Activated naive CD8-positive, alpha-beta T cell treated with anti-CD3 and anti-CD28 coated beads for 36 hours (primary cell): ENCODE measurements around the gene TMOD2. TPM values are rescaled to one million over a fixed set of nuclear protein-coding genes. Genes with fewer than 3 reads are reported as not detected.

Source experiments
- DNase-seq: peaks from one replicate; pipeline ENCODE4 v3.0.0; 2021
- H3K27ac Mint-ChIP-seq: one replicate; pipeline ENCODE4 v1.8.0; 2022; ENCODE audit warnings: mild to moderate bottlenecking, moderate library complexity, mixed read lengths
- H3K27me3 Mint-ChIP-seq: one replicate; pipeline ENCODE4 v1.8.0; 2022; ENCODE audit warnings: mild to moderate bottlenecking, mixed read lengths
- H3K36me3 Mint-ChIP-seq: one replicate; pipeline ENCODE4 v1.8.0; 2021; ENCODE audit warnings: mild to moderate bottlenecking, mixed read lengths
- H3K4me1 Mint-ChIP-seq: one replicate; pipeline ENCODE4 v1.8.0; 2021; ENCODE audit warnings: mixed read lengths
- H3K4me3 Mint-ChIP-seq: one replicate; pipeline ENCODE4 v1.8.0; 2022; ENCODE audit warnings: mild to moderate bottlenecking, moderate library complexity, mixed read lengths
- H3K9me3 Mint-ChIP-seq: one replicate; pipeline ENCODE4 v1.8.0; 2022; ENCODE audit warnings: mixed read lengths
- total RNA-seq, 2 experiments: library from RNA; stranded (reverse); gene quantifications; one replicate each; pipeline ENCODE4 v1.2.3, GENCODE V29; 2021

TMOD2 gene
- total RNA-seq, 2 experiments from 2014 or later = 4.2 to 4.8 TPM

DNA sequence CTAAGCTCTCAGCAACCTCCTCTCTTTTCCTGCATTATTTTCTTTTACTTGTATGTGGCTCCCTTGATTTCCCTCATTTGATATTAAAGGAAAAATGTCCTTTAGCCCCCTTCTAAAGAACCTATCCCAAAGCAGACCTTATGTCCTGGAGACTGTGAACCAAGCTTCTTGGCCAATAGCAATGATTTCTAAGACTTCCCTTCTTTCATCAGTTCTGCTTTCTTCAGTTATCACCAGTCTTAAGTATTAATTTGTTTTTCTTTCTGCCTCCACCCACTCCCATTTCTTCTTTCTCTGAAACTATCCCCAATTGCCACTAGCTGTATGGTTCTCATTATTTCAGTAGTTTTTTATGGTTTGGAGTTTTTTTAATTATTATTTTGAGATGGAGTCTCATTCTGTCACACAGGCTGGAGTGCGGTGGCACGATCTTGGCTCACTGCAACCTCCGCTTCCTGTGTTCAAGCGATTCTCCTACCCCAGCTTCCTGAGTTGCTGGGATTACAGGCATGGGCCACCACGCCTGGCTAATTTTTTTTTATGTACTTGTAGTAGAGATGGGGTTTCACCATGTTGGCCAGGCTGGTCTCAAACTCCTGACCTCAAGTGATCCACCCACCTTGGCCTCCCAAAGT is 90.1 kb downstream of the TMOD2 start:
- Mint-ChIP-seq H3K27ac (peak overlapping the region; percentile 59), H3K4me1 (peaks cover 66% of the 10 kb centered on the region), H3K4me3 (peak overlapping the region; percentile 47), H3K27me3 (no peaks in the 10 kb centered on the region), H3K36me3 (peaks cover 6% of the 10 kb centered on the region), H3K9me3 (no peaks in the 10 kb centered on the region)
- no peak for DNase-seq

DNA sequence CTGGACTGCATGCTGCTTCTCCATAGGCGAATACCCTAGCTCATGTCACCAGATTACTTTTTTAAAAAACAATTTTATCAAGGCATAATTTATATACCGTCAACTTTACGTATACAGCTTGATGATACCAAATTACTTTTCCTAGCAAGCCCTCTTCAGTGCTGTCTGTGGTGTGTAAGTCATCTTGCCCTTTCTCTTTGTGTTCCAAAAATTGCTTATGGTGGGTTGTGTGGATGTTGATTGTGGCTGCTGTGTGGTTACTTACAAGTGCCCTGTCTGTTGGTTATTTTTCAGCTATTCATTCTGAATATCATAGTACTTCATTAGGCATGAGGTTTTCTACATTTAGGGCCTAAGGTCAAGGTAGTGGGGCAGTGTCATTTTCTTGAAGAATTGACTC is 90.9 kb downstream of the TMOD2 start:
- DNase-seq = no peak
- H3K4me3 Mint-ChIP-seq = no peak overlapping the region
- peaks cover 70% of the 10 kb centered on the region for H3K4me1 Mint-ChIP-seq
- no peak overlapping the region for H3K27ac Mint-ChIP-seq
- no peaks in the 10 kb centered on the region for H3K9me3 Mint-ChIP-seq
- peaks cover 4% of the 10 kb centered on the region for H3K36me3 Mint-ChIP-seq
- no peaks in the 10 kb centered on the region for H3K27me3 Mint-ChIP-seq

DNA sequence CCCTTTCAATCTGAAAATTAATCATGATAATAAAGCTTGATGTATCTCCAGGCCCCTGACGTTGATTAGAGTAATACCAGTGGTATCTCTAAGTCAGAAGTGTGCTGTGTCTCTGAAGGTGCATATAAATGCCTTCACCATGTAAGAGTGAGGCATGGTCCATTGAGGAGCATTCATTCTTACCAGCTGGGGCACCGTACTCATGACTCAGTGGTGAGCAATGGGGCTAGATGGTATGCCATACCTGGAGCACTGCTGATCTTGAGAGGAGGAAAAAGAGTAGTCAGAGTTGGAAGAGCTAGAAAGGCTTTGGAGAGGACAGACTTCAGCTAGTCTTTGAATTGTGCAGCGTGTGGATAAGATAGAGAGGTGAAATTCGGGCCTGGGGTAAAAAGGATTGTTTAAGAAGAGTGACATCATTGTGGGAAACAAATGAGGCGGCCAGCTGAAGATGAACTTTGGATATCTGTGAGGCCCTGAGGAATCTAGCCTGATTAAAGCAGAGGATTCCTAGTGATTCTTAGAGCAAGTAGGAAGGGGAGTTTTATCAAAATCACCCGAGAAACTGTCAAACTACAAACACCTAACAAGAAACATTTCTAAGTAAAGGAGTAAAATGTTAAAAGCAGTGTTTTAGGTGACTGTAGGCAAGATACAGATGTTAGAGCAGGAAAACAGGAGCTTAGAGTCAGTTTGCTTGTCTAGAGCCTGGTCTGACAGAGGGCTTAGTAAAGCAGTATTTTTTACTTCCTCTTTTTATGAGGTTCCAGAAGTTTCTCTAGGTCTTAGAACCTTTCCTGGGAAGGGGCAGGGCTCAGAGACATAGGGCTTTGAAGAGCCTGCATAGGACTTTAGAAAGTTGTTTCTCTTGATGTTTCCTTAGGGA is 91.7 kb downstream of the TMOD2 start:
- DNase-seq = no peak
- H3K27me3 Mint-ChIP-seq = no peaks in the 10 kb centered on the region
- H3K4me1 Mint-ChIP-seq = peaks cover 67% of the 10 kb centered on the region
- H3K4me3 Mint-ChIP-seq = no peak overlapping the region
- no peak overlapping the region for H3K27ac Mint-ChIP-seq
- H3K9me3 Mint-ChIP-seq = no peaks in the 10 kb centered on the region
- peaks cover 4% of the 10 kb centered on the region for H3K36me3 Mint-ChIP-seq

DNA sequence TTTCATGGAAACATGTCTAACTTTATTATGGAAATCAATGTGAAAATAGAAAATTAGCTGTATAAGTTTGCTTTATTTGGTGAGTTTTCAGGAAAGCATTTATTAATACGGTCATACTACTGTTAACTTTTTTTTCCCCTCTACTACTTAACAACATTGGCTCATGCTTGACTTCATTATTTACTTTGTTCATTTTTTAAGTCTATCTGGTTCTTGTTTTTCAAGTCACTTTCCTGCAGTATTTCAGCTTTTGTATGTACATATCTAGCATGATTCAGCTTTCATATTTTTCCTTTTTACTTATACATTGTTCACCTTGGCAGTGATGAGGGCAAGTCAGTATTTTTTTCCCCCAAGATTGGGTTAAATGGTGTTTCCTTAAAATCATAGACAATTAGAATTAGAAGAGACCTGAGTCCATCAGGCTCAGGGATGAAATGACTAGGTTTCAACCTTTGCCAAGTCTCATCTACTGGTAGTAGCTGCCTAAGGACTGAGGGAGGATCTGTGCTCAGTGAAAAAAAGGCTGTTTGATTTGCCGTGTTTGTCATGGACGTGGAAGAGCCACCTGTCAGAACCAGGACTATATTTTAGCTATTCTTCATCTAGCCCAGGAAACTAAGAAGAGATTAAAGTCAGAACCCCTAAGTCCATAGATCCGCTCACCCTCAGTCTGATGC is 93.5 kb downstream of the TMOD2 start:
- Mint-ChIP-seq H3K9me3 (no peaks in the 10 kb centered on the region), H3K36me3 (peaks cover 4% of the 10 kb centered on the region), H3K4me1 (peaks cover 65% of the 10 kb centered on the region), H3K4me3 (no peak overlapping the region), H3K27ac (peak overlapping the region; percentile 10), H3K27me3 (no peaks in the 10 kb centered on the region)
- no peak for DNase-seq

DNA sequence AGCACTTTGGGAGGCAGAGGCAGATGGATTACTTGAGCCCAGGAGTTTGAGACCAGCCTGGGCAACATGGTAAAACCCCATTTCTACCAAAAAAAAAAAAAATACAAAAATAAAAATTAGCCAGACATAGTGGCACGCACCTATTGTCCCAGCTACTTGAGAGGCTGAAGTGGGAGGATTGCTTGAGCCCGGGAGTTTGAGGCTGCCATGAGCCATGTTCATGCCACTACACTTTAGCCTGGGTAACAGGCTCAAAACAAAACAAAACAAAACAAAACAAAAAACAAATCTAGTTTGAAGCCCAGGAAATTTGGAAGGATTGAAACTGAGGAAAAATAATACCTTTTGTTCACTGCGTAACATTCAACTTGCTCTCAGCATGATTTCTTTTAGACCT is 94.7 kb downstream of the TMOD2 start:
- Mint-ChIP-seq H3K36me3 (peaks cover 4% of the 10 kb centered on the region), H3K9me3 (no peaks in the 10 kb centered on the region), H3K4me3 (no peak overlapping the region), H3K27ac (peak overlapping the region; percentile 62), H3K27me3 (no peaks in the 10 kb centered on the region), H3K4me1 (peaks cover 60% of the 10 kb centered on the region)
- DNase-seq = no peak

DNA sequence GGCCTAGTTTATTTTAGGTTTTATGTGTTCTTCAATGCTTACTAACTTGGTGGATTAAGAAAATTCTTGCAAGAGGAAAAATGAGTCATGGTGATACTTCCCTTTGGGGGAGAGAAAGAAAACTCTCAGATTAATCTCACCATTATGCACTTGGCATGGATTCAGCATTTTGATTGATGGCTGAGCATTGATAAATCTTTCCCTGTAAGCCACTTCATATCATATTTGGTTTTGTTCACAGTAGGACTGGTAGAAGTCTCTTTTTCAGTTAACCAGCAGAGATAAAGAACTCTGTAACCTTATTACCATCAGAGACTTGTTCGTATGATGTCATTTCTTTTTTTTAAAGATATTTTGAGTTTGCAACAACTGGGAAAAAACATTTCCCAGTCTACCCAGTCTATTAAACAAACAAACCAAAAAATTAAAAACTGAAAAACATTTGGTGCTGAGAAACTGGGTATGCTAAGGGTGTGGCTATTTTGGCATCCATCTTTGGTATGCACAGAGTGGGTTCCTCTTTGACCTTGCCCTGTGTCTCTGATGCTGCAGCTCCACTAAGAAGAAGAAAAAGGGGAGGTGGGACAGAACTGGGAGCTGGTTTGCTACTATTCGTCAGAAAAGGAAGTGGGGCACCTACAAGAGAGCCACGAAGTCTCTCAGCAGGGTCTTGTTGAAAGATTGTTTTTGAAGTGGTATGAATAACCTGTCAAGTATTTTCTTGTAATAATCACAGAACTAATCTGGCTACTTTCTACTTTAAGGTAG is 95.2 kb downstream of the TMOD2 start:
- Mint-ChIP-seq H3K4me1 (peaks cover 56% of the 10 kb centered on the region), H3K27ac (peak overlapping the region; percentile 62), H3K9me3 (no peaks in the 10 kb centered on the region), H3K36me3 (peaks cover 4% of the 10 kb centered on the region), H3K4me3 (peak overlapping the region; percentile 38), H3K27me3 (no peaks in the 10 kb centered on the region)
- DNase-seq = no peak

DNA sequence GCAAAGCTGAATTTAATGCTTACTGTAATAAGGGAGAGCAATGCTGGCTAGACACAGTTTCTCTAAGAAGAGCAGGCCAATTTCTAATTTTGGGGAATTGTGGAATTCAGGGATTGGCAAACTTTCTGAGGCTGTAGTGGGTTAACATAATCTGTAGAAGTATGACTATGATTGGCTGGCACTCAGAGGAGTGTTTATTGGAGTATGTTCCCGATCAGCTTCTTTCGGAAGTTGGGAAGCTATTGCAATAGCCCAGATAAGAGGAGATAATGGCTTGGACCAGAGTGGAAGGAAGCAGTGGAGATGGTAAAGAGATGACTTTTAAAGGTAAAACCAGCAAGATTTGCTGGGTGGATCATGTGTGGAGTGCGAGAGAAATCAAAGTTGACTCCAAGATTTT is 97.4 kb downstream of the TMOD2 start:
- Mint-ChIP-seq H3K36me3 (peaks cover 7% of the 10 kb centered on the region), H3K4me1 (peaks cover 54% of the 10 kb centered on the region), H3K4me3 (no peak overlapping the region), H3K9me3 (no peaks in the 10 kb centered on the region), H3K27me3 (no peaks in the 10 kb centered on the region), H3K27ac (no peak overlapping the region)
- no peak for DNase-seq

DNA sequence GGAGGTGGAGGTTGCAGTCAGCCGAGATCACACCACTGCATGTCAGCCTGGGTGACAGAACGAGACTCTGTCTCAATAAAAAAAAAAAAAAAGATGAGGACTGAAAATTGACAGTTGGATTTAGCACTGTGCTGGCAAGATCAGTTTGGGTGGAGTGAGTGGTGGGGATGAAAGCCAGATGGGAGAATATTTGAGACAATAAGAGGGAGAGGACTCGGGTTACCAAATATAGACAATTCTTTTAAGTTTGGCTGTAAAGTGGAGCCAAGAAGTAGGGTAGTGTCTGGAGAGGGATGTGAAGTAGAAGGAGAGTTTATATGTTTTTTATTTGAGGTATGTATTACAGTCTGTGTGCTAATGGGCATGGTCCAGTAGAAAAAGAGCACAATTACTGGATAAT is 98.5 kb downstream of the TMOD2 start:
- H3K4me3 Mint-ChIP-seq = no peak overlapping the region
- no peaks in the 10 kb centered on the region for H3K9me3 Mint-ChIP-seq
- H3K27ac Mint-ChIP-seq = no peak overlapping the region

DNA sequence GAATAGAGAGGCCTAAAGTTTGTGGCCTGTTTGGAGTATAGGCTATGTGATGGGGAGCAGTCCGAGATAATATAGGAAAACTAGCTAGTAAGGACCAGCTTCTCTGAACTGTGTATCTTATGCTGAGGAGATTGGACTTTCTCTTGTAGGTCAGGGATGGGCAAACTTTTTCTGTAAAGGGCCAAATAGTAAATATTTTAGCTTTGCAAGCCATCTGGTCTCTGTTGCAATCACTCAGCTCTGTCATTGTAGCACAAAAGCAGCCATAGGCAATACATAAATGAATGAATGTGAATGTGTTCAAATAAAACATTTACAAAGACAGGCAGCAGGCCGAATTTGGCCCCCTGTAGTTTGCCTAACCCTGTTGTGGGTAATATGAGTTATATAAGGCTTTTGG is 102.6 kb downstream of the TMOD2 start:
- no peaks in the 10 kb centered on the region for H3K27me3 Mint-ChIP-seq
- H3K36me3 Mint-ChIP-seq = peaks cover 8% of the 10 kb centered on the region
- H3K9me3 Mint-ChIP-seq = no peaks in the 10 kb centered on the region
- no peak for DNase-seq
- no peak overlapping the region for H3K27ac Mint-ChIP-seq
- peaks cover 33% of the 10 kb centered on the region for H3K4me1 Mint-ChIP-seq
- H3K4me3 Mint-ChIP-seq = no peak overlapping the region

More for the DNA sequence above, 98.5 kb downstream of the TMOD2 start:
- peaks cover 7% of the 10 kb centered on the region for H3K36me3 Mint-ChIP-seq
- H3K4me1 Mint-ChIP-seq = peaks cover 50% of the 10 kb centered on the region
- DNase-seq = no peak
- H3K27me3 Mint-ChIP-seq = no peaks in the 10 kb centered on the region

DNA sequence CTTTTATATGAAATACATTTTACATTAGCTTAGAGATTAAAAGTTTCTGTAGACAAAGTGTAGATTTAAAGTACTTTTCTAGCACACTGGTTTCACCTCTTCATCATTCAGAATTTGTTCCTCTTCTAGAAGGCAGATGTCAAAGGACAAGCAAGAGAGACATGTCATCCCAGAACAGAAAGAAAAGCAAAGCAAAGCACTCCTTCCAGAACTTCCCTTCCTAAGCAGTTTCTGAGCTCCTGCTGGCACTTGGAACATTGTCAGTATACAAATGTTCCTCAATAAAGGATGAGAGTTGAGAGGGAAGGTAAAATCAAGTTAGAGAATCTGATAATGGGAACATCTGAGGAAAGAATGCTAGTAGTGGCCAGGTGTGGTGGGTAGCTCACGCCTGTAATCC is 104.2 kb downstream of the TMOD2 start:
- H3K4me1 Mint-ChIP-seq = peaks cover 36% of the 10 kb centered on the region
- no peaks in the 10 kb centered on the region for H3K27me3 Mint-ChIP-seq
- no peaks in the 10 kb centered on the region for H3K9me3 Mint-ChIP-seq
- no peak overlapping the region for H3K27ac Mint-ChIP-seq
- H3K4me3 Mint-ChIP-seq = no peak overlapping the region
- no peak for DNase-seq
- peaks cover 17% of the 10 kb centered on the region for H3K36me3 Mint-ChIP-seq

DNA sequence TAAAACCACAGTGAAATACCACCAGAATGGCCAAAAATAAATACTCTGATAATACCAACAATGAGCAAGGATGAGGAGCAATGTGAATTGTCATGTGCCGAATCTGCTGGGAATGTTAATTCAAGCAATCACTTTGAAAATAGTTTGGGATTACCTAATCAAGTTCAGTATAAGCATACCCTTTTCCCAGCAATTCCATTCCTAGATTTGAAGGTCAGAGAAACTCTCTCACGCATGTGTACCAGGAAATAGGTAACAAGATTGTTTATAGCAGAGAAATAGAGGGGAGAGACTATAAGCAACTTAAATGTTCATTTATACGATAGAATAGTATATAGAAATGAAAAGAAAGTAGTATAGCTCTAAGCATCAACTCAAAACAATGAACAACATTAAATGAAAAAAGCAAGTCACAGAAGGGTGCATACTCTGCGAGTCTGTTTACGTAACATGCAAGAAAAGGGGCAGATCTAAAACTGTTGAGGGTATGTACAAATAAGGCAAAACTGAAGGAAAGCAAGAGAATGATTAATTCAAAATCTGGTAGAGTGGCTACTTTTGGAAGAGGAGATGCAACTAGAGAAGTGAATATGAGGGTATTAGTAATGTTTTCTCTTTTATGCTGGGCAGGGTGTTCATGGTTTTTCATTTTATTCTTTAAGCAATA is 105.5 kb downstream of the TMOD2 start:
- DNase-seq = no peak
- H3K27ac Mint-ChIP-seq = no peak overlapping the region
- H3K4me3 Mint-ChIP-seq = no peak overlapping the region
- no peaks in the 10 kb centered on the region for H3K27me3 Mint-ChIP-seq
- peaks cover 22% of the 10 kb centered on the region for H3K36me3 Mint-ChIP-seq
- no peaks in the 10 kb centered on the region for H3K9me3 Mint-ChIP-seq
- H3K4me1 Mint-ChIP-seq = peaks cover 40% of the 10 kb centered on the region

DNA sequence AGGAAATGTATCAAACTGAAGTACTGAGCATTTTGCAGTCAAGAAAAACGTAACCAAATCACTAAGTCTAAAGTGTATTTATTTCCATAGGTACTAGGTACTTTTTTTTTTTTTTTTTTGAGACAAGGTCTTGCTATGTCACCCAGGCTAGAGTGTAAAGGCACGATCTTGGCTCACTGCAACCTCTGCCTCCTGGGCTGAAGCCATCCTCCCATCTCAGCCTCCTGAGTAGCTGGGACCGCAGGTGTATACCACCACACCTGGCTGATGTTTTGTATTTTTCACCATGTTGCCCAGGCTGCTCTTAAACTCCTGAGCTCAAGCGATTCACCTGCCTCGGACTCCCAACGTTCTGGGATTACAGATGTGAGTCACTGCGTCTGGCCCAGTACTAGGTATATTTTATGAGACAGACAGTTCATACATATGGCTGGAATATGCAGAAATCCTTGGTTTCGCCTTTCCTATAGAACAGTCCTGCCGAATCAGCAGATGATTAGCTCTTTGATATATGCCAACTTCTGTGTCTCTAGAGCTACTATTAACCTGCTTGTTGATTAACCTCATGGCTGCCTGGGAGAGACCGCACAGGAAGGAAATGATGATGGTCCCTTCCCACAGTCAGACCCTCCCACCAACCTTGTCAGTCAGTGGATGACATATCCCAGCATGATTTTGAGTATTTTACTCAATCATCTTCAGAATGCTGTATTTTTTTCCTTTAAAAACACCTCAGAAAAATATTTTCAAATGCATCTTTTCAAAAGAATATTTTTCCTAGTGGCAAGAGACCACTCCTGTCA is 110.4 kb downstream of the TMOD2 start:
- H3K9me3 Mint-ChIP-seq = no peaks in the 10 kb centered on the region
- H3K36me3 Mint-ChIP-seq = peaks cover 39% of the 10 kb centered on the region
- DNase-seq = peak; percentile 61
- no peaks in the 10 kb centered on the region for H3K27me3 Mint-ChIP-seq
- H3K27ac Mint-ChIP-seq = peak overlapping the region; percentile 66
- peak overlapping the region; percentile 44 for H3K4me3 Mint-ChIP-seq
- H3K4me1 Mint-ChIP-seq = peaks cover 50% of the 10 kb centered on the region

DNA sequence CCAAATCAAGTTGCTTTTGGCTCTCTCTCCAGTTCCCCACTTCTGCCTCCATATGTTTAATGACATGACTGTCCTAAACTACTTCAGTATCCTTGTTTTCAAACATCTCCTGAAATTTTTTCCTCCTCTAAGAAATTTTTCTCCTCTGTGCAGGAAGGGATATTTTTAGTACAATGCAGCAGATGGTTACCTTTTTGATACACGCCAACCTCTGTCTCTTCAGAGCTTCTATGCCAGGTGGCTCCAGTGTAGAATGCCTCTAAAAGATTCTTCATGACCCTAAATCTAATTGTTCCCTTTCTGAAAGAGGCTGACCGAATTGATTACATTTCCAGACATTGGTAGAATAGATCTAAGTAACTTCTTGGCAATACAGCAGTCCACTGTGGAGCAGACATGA is 111.7 kb downstream of the TMOD2 start:
- no peaks in the 10 kb centered on the region for H3K27me3 Mint-ChIP-seq
- H3K4me1 Mint-ChIP-seq = peaks cover 46% of the 10 kb centered on the region
- H3K27ac Mint-ChIP-seq = peak overlapping the region; percentile 54
- H3K4me3 Mint-ChIP-seq = peak overlapping the region; percentile 3
- peaks cover 43% of the 10 kb centered on the region for H3K36me3 Mint-ChIP-seq
- H3K9me3 Mint-ChIP-seq = no peaks in the 10 kb centered on the region
- no peak for DNase-seq
